Liver (tissue), 3 donors: Measurements from ENCODE around the gene CCDC89.

Source experiments
- GABPA ChIP-seq, 2 donors: IDR thresholded peaks in 1 of 2; conservative IDR thresholded peaks in 1 of 2; 2 replicates each; pipeline ENCODE4 v1.6.1; 2016; ENCODE audit warnings: antibody characterized with exemption in 2 of 2, mild to moderate bottlenecking in 1 of 2, moderate library complexity in 1 of 2
- HNF4A ChIP-seq, 2 donors: conservative IDR thresholded peaks; 2 replicates each; pipeline ENCODE4 v1.6.1; 2016; ENCODE audit warnings: antibody characterized with exemption in 2 of 2, mild to moderate bottlenecking in 2 of 2
- HNF4G ChIP-seq: IDR thresholded peaks from 2 replicates; pipeline ENCODE4 v1.6.1; 2016; ENCODE audit warnings: antibody characterized with exemption
- JUND ChIP-seq, 2 donors: IDR thresholded peaks; 2 replicates each; pipeline ENCODE4 v1.6.1; 2016; ENCODE audit warnings: antibody characterized with exemption in 2 of 2
- TAF1 ChIP-seq: conservative IDR thresholded peaks from 2 replicates; pipeline ENCODE4 v1.6.1; 2016; ENCODE audit warnings: antibody characterized with exemption, mild to moderate bottlenecking
- YY1 ChIP-seq: IDR thresholded peaks from 2 replicates; pipeline ENCODE4 v1.6.1; 2016; ENCODE audit warnings: antibody characterized with exemption, mild to moderate bottlenecking
- TF ChIP-seq, protein P1 (sequence below): fragments of 150-350 bp; IDR thresholded peaks from 2 replicates; pipeline ENCODE4 v1.5.1; 2017; ENCODE audit warnings: improper control_type of control experiment, low read depth, low read length; ENCODE audit not compliant: missing input control
- TF ChIP-seq, protein P2 (sequence below): IDR thresholded peaks from 2 replicates; pipeline ENCODE4 v1.6.1; 2016; ENCODE audit warnings: antibody characterized with exemption
- donor health status: healthy.
- donor health status: healthy.

- no peak for TF ChIP-seq HNF4A (conservative IDR thresholded peaks at IDR 0.05)
- no peak for TF ChIP-seq YY1
- TF ChIP-seq, protein P1, sequence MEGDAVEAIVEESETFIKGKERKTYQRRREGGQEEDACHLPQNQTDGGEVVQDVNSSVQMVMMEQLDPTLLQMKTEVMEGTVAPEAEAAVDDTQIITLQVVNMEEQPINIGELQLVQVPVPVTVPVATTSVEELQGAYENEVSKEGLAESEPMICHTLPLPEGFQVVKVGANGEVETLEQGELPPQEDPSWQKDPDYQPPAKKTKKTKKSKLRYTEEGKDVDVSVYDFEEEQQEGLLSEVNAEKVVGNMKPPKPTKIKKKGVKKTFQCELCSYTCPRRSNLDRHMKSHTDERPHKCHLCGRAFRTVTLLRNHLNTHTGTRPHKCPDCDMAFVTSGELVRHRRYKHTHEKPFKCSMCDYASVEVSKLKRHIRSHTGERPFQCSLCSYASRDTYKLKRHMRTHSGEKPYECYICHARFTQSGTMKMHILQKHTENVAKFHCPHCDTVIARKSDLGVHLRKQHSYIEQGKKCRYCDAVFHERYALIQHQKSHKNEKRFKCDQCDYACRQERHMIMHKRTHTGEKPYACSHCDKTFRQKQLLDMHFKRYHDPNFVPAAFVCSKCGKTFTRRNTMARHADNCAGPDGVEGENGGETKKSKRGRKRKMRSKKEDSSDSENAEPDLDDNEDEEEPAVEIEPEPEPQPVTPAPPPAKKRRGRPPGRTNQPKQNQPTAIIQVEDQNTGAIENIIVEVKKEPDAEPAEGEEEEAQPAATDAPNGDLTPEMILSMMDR = no peak
- TF ChIP-seq GABPA (IDR thresholded peaks at IDR 0.05 in 1 of 2, conservative IDR thresholded peaks at IDR 0.05 in 1 of 2) = no peak
- no peak for TF ChIP-seq JUND (IDR thresholded peaks at IDR 0.05)
- TF ChIP-seq, protein P2, sequence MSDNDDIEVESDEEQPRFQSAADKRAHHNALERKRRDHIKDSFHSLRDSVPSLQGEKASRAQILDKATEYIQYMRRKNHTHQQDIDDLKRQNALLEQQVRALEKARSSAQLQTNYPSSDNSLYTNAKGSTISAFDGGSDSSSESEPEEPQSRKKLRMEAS = no peak
- TF ChIP-seq HNF4G = no peak
- no peak for TF ChIP-seq TAF1
Observed at GRCh38 chr11:85705800-85706199, 19.8 kb upstream of the CCDC89 start.
